GM12892 (cell line): ENCODE data around the gene FAM135A.

ENCODE experiments used
- POLR2A ChIP-seq: IDR thresholded peaks from 2 replicates; pipeline ENCODE4 v1.6.1; 2011; ENCODE audit warnings: low read depth, low read length, control low read depth
- TAF1 ChIP-seq: IDR thresholded peaks from 2 replicates; pipeline ENCODE4 v1.6.1; 2011; ENCODE audit warnings: low read depth, mild to moderate bottlenecking, control low read depth, low read length, borderline replicate concordance

- no peak for TF ChIP-seq POLR2A
- no peak for TF ChIP-seq TAF1
Measured at GRCh38 chr6:70396796-70397729, 16.2 kb upstream of the FAM135A start.
